ENCODE data around the gene SYT7.

The SYT7 gene

GRCh38 chr11:61539006-61539405 lies 41.9 kb downstream of the SYT7 start:
- peak in 4 of 58 donors; percentile 4 to 20 (median 16) for DNase-seq

DNA sequence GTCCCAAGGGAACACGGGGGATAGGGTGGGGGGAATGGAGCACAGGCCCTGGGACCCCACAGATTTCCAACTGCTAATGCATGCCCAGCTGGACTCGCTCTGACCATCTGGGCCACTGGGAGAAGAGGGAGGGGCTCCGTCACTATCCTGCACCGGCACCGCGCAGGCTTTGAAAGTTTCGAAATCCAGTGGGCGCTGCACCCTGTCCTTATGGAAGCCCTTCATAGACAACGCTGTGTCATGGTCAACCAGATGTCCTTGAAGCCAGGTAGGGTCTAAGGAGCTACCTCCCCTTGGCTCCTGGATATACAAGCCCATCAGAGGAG lies 42.3 kb downstream of the SYT7 start:
- DNase-seq, result no peak

GRCh38 chr11:61537326-61537725 lies 43.5 kb downstream of the SYT7 start:
- DNase-seq, result no peak

GRCh38 chr11:61536676-61537270 lies 44.1 kb downstream of the SYT7 start:
- no peak for DNase-seq

GRCh38 chr11:61535998-61536675 lies 44.7 kb downstream of the SYT7 start:
- DNase-seq, result no peak

DNA sequence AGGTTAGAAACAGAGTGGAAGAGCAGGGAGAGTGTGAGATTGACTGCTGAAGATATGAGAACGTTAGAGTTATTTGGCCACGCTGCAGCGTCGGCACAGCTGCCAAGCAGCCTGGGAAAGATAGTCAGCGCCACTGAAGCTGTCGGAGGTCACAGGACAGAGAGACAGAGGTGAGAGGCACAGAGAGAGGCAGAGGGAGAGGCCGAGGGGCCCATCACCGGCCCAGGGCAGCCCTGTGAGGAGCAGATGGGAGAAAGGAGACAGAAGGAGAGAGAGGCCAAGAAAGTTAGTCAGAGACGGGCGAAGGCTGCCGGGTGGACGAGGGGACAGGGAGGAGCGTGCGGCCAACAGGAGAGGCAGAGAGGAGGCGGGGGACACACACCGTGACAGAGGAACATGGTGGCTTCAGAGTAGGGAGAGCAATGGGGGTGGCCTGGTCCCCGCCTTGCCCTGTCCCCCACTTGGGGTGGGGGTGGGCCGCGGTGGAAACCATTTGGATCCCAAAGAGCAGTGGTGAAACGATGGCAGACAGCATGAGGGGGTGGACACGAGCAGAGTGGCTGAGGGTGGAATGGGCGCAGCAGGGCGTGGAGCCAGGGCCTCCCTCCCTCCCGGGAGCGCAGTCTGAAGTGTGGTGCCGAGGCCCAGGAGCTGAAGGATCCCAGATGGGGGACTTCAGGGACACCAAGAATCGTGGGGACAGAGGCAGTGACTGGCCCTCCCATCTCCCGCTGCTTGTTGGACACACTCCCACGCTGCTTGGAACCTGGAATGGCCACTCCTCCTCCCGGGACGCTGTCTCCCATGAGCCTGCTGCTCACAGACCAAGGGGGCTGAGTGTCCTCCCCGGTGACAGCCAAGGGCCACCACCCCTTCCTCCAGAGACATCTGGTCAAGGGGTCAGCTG lies 45.7 kb downstream of the SYT7 start:
- DNase-seq, result peak in 6 of 58 donors; percentile 20 to 53 (median 26)

GRCh38 chr11:61534025-61534932 lies 46.6 kb downstream of the SYT7 start:
- DNase-seq, result no peak

- no peak for DNase-seq
Measured at GRCh38 chr11:61533401-61533800, 47.5 kb downstream of the SYT7 start.

- DNase-seq, result no peak
Measured at GRCh38 chr11:61533039-61533375, 47.9 kb downstream of the SYT7 start.

- no peak for DNase-seq
Measured at GRCh38 chr11:61532134-61533038, 48.5 kb downstream of the SYT7 start.

DNA sequence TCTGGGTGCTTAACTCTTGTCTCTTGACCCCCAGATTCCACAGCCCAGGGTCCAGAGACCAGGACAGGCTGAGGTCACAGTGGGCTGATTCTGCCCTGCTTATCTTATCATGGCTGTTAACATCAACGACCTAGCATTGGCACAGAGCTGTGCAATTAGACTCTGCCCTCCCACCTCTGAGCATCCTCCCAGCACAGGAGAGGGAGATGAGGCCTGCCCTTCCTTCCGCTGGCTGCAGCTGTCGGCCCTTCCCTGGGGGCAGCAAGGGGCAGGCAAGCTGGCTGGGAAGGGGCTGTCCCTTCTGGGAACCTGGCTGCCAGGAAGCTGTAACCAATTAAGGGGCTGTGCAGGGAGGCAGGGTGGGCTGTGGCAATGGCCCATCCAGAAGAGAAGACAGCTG lies 49.8 kb downstream of the SYT7 start:
- DNase-seq, result no peak

- no peak for DNase-seq
Measured at GRCh38 chr11:61529537-61530225, 51.2 kb downstream of the SYT7 start.

GRCh38 chr11:61528114-61528513 lies 52.8 kb downstream of the SYT7 start:
- DNase-seq, result no peak

GRCh38 chr11:61526956-61527731 lies 53.7 kb downstream of the SYT7 start:
- no peak for DNase-seq

DNA sequence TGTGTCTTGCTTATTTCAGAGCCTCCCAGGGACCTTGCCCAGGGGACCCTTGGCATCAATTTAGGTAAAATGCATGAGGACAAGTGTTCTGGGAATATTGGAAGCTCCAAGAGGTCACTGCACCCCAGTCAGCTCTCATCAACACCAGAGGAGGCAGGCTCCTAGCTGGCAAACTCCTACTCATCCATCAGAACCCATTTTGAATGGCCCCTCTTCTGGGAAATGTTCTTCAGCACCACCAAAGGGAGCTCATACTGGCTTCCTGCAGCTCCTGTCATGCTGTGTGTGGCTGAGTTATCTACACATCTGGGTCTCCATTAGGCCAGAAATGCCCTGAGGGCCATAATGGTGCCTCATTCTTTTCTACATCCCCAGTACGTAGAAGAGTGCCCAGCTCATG lies 54.6 kb downstream of the SYT7 start:
- no peak for DNase-seq

- no peak for DNase-seq
Measured at GRCh38 chr11:61524963-61525587, 55.8 kb downstream of the SYT7 start.

DNA sequence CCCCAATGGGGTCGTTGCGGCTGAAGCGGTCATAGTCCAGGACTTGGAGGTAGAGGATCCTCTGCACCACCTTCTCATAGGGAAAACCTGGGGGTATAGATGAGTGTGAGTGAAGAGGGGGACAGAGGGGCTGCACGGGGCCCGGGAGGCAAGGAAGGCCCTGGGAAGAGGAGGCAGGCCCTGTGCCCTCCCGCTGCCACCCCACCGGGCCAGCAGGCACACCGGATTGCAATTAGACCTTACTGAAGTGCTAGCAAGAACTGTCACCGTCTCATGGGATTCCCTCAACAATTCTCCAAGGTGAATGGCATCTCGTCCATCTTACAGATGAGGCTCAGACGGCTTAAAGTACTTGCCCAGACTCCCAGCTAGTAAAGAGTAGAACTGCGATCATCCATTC lies 56.4 kb downstream of the SYT7 start:
- no peak for DNase-seq

DNA sequence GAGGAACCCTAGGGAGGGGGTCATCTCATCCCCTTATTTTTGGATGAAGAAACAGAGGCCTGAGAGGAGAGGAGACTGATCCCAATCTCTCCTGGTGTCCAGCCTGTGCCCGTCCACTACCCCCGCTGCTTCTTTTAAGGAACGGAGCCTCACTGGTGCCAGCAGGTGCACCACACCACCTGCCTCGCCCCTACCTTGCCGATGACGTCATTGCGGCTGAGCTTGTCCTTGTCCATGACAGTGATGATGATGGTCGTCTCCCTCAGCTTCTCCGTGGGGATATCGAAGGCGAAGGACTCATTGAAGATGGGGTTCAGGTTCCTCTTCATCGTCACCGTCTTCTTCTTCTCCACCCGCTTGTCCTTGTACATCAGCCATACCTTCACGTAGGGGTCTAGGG lies 58.0 kb downstream of the SYT7 start:
- DNase-seq, result no peak
